ENCODE data around the gene FAH.
A peak's percentile ranks its signal among the peaks of the same experiment; 100 is the strongest.

The FAH gene

DNA sequence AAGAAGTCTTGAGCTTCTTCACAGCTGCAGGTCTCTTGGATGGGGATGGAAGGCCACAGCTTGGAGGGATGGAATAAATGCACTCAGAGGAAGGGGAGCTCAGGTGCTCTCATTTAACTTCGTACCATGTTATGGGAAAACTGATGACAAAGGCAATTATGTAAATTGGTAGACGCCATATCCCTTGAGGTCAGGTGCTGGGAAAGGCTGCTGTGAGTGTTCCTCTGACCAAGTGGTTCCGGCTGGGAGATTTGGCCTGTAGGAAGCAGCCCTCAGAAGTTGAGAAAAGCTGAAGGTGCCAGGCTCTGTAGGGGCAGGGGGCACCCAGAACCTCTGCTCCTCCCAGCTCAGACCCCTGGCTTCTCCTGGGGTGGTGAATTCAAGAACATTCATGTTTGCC lies 47.1 kb downstream of the FAH start:
- DNase-seq (ENCODE audit: low spot score) = peak; percentile 25

DNA sequence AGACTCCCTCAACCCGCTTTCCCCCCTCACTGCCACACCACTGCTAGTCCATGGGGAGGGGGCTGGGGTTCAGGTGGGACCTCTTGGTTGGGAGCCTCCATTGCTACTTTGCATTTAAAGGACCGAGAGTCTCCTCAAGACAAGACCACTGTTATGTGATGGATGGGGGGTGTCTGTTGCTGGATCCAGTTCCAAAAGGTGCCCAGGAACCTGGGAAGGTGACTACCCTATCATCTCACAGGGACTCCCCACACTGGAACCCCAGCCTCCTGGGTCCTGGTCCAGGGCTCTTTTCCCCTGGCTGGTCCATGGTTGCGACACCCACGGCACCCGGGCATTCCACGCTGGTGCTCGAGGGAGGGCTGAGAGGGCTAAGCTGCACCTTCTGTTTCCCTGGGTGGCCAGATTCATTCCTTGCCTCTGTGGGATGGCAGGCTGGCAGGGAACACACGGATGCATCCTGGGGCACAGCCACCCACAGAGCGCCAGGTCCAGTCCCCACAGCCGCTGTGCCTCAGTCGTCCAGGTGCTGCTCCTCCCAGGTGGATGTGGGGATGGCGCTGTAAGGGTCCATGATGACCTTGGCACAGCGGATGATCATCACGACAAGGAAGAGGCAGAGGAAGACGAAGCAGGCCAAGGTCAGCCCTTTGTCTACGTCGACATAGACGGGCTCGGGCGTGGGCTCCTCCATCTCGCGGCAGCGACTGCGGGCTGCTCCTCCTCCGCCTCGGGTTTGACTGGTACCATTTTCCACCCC lies 48.6 kb downstream of the FAH start:
- peak; percentile 32 for DNase-seq (ENCODE audit: low spot score)

DNA sequence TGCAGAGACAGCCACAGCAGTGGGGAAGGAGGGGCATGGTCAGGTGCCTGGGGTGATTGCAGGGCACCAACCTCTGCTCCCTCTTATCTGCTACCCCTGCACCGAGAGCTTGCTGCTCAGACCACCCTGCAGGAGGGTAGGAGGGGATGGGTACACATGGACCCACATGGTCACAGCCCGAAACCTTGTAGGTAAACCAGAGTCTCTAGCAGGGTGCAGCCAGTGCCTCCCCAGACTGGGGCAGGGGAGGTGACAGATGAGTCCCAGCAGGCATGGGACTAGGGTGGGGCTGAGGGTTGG lies 49.2 kb downstream of the FAH start:
- no peak for DNase-seq (ENCODE audit: low spot score)

DNA sequence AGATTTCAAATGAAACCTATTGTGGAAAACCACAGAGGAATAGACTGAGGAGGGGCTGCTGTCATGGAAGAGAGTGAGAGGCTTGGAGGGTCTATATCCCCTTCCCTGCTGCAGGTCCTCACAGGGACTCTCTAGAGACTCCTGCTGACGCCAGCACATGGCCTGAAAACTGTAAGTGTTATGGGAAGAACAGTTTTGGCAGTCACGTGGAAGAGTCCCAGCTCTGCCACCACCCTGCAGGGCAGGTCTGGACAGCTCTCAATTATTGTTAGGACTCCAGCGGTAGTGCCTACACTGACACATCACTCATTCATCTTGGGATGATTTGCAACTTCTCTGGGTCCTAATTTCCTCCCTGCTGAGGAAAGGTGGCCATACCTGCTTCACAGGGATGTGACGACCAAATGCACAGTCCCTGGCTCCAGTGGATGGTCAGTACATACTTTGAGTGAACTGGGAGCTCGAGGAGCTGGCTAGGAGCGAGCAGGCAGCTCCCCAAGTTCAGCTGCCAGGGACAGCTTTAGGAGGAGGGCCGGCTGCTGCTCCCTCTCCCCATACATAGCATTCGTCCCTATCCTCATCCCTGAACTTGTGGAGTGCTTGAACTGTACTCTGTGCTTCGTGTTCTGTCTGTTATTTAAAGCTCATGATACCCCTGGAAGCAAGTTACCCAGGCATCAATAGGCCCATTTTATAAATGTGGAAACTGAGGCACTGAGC lies 50.0 kb downstream of the FAH start:
- DNase-seq (ENCODE audit: low spot score) = peak; percentile 29

DNA sequence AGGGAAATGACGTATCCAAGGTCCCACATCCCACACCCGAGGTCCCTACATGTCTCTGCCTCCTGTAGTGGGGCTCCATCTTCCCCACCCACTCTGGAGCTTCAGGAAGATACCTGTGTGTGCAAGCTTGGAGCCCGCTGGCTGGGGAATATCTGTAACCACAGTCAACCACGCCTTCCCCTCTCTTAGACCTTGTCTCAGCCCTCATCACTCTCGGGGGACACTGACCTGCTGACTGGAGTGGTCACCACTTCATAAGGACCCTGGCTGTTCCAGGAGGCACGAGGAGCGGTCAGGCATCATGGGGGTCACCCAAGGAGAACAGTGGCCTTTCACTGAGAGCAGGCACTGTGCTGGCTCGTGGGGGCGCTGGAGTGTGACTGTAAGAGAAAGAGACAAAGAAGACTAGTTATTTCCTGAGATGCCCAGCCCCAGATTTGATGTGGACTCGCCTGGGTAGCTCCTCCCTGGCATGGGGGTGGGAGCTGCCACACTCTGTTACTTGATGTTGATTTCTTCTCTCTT lies 50.6 kb downstream of the FAH start:
- DNase-seq (ENCODE audit: low spot score) = no peak

DNA sequence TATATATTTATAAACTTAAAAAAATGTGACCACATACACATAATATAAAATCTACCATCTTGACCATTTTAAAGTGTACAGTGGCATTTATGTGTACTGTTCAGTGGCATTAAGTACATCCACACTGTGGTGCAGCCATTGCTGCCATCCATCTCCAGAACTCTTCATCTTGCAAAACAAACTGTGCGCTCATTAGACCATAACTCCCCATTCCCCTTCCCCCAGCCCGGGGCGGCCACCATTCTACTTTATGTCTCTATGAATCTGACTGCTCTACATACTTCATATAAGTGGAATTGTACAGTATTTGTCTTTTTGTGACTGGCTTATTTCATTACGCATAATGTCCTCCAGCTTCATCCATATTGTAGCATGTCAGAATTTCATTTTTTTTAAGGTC lies 51.4 kb downstream of the FAH start:
- DNase-seq (ENCODE audit: low spot score) = no peak

DNA sequence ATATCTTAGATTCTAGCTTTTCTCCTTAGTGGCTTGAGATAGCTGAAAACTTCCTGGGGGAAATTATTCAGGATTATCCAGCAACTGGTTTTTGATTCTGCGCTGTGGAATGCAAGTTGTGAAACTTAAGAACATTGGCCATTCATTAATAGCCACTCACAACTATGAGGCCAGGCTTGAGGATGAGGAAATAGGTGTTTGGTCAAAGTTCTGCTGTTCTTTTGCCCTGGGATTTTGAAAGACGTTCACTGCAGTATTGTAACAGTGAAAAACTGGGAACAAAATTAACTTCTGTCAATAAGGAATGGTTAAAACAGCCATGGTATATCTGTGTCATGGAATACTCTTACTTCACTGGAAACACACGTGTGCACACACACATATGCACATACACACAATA lies 55.1 kb downstream of the FAH start:
- no peak for DNase-seq (ENCODE audit: low spot score)

DNA sequence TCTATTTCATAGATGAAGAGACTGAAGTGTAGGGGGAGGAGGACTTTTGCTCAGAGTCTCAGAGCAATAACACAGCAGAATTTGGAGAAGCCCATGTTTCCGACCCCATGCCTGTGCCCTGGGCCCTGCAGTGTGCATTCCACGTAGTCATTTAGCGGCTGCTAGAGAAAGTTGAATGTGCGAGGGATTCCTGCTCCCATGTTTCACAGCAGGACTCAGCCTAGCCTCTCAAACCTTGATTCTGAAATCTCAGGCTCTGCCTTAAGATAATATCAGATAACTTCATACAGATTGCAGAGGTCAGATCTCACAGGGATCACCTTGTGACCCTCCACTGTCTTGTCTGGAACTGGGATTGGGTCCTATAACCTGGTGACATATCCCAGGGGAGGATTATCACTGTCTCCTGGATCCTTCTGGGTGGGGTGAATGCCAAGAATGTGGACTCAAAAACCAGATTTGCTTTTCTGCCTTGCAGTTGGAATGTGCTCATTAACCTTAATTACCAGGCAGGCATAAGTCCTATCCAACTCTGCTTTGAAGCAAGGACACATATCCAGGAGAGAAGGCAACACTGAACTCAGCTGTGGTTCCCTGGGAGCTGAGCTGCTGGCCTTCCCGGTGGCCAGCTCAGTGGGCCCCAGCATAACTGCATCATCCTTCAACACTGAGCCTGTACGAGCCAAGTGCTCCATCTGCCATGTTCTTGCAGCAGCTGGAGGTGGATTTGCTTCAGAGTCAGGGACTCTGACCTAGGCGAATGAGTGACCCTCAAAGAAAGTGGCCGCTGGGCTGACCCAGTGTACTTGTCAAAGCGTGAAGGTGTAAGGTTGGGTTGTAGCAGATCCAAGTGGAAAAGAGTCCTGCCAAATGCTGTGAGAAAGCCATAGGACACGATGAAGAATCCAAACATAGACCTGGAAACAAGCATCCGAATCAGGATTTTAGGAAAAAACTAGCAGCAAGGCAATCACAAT lies 56.2 kb downstream of the FAH start:
- DNase-seq (ENCODE audit: low spot score) = no peak

DNA sequence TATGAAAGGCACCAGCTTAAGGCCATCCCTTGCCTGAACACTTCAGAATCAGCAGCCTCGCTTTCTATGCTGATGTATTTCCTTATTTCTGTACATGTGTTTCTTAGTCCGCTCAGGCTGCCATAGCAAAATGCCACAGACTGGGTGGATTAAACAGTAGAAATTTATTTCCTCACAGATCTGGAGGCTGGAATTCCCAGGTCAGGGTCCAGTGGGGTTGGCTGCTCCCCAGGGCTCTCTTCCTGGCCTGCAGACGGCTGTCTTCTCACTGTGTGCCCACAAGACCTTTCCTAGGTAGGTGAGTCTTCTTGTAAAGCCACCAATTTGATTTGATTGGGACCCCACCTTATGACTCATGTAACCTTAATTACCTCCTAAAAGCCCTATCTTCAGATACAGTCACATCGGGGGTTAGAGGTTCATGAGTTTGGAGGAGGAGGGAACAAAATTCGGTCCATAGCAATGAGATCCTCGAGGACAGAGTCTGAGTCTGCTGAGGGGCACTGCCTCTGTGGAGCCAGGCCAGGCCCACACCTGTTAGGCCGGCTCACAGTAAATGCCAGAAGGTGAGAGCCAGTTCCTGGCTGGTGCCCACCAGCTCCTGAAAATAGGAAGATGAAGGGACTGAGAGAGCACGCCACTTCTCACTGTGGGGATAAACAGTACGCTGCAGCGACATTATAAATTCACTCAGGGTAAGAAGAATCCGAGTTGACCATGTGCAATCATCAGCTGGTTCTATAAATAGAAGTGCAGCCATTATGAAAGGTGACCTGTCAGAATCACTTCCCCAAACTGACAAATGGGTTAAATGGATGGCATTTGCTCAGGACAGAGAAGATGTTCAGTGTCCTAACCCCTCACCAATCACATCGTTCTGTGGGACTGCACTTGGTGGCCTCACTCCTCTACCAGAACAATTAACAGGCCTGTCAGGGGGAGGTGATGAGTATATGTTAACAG lies 58.1 kb downstream of the FAH start:
- DNase-seq (ENCODE audit: low spot score) = no peak

DNA sequence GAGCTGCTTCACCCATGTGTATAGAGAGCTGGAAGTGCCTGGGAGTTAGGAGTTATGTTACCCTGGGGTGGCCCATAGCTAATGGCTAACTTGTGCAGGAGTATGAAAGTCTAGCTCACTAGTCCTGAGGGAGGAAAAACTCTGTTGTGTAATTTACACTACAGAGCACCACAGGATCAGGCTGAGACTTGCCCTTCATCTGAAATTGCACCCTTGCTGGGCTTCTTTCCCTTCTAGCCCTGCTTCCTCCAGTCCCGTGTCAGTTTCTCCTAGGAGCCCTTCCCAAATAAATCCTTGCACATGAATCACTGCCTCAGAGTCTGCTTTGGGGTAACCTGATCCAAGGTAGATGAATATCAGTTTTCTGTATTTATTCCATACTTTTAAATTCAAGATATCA lies 59.2 kb downstream of the FAH start:
- DNase-seq (ENCODE audit: low spot score) = no peak

DNA sequence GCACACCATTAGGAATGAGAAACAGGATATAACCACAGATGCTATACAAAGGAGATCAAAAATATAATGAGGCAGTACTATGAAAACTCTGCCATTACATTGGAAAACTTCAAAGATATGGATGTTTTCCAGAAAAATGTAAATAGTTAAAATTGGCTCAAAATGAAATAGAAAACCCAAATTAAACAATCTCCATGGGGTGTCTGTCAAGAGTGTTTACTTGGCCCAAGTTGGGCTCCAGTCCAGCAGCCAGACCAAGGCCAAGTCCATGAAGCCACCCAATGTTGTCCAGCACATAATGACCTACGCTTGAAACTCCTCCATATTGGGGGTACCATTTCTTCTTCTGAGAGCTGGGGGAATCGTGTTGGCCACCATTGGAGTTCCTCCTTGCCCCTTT lies 62.1 kb downstream of the FAH start:
- DNase-seq (ENCODE audit: low spot score) = no peak

DNA sequence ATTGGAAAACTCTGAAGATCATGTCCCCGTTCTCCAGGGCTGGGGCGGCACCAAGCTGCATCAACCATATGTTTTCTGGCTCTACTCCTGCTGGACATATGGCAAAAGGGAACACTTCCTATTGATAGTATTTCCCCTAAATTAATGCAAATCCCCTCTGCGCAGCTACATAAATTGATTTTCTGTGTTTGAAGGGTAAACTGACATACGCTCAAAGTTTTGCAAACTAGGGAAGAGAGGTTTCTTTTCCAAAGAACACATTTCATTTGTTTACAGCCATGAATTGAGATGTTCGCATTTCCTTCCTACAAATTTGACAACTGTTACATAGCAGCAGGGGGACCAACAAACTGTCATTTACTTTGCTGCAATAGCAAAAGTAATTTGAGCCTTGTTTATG lies 63.3 kb downstream of the FAH start:
- peak; percentile 11 for DNase-seq (ENCODE audit: low spot score)

DNA sequence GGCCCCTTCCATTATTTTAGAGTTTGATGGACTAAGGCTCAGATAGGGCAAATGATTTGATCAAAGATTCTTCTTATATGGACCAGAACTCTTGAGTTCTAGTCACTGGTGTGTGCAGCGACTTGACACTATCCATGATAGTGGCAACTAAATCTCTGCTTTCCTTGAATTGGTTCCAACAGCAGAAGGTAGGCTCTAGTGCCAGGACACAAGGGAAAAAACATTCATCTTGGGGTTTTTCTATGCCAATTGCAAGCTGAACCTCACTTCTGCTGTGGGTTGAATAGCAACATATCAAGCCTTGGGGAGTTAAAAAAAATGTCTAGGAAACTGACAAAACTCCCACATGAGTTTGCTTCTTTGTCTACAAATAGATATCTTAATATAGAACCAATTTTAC lies 64.1 kb downstream of the FAH start:
- DNase-seq (ENCODE audit: low spot score) = no peak

DNA sequence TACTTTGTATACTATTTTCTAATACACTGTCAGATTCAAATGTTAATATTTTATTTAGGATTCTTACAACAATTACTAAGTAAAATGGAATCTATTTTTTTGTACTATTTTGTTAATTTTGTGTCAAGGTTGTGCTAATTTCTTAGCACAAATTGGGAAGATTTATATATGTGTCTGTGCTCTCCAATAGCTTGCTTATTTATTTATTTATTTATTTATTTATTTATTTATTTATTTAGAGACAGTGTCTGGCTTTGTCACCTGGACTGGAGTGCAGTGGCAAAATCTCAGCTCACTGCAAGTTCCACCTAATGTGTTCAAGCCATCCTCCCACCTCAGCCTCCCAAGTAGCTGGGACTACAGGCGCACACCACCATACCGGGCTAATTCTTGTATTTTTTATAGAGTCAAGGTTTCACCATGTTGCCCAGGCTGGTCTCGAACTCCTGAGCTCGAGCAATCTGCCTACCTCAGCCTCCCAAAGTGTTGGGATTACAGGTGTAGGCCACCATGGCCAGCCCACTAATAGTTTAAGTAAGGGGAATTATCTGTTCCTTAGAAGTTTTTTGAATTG lies 64.6 kb downstream of the FAH start:
- DNase-seq (ENCODE audit: low spot score) = no peak

DNA sequence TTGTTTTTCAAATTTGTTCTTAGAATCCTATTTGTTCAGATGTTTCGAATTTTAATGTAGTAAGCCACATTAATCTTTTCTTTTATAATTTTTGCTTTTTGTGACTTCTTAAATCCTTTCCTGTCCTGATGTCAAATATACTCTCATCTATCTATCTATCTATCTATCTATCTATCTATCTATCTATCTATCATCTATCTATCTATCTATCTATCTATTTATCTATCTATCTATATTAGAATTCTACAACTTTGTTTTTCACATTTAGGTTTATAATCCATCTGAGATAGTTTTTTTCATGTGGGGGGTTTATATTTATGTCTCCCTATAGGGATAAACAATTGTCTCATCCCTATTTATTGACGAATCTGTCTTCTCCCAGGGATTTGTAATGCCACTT lies 67.2 kb downstream of the FAH start:
- no peak for DNase-seq (ENCODE audit: low spot score)

DNA sequence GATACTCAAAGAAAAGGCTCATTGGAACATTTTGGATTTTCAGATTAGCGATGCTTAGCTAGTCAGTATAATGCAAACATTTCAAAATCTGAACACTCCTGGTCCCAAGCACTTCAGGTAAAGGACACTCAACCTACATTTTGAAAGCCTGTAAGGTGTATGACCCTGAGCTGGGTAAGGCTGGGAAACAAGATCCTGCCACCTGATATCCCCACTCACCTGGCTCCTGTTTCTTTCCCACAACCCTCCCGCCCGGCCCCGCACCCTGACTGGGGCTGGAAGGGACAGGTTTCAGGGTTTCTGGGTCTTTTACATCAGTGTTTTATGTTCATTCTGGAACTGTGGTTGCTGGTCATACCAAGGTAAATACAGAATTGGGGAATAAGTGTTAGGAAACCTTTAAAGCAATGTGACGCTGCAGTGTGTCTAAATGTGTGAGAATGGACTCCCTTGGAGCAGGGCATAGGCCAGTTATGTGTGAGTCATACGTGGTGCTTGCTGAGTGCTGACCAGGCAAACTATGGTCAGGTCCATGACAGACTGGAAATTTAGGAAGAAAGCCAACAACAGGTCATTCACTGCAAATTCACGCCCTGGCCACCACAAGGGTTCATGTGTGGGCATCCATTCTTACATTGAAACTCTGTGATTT lies 76.3 kb downstream of the FAH start:
- no peak for DNase-seq (ENCODE audit: low spot score)

DNA sequence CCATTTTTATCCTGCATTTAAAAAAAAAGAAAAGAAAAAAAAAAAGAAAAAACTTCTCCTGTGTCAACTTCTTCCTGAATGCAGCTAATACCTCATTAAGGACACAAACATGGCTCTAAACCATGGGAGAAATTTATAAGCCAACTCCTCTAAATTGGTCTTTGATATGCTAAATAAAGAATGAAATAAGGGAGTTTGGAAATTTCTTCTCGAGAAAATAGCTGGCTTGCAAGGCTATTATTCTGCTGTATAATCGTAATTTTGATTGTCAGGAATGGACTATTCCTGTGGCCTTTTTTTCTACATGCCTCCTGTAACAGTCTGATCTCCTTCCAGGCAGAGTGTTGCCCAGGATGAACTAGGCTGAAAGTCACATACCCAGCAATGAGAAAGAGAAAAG lies 78.6 kb downstream of the FAH start:
- DNase-seq (ENCODE audit: low spot score) = no peak

DNA sequence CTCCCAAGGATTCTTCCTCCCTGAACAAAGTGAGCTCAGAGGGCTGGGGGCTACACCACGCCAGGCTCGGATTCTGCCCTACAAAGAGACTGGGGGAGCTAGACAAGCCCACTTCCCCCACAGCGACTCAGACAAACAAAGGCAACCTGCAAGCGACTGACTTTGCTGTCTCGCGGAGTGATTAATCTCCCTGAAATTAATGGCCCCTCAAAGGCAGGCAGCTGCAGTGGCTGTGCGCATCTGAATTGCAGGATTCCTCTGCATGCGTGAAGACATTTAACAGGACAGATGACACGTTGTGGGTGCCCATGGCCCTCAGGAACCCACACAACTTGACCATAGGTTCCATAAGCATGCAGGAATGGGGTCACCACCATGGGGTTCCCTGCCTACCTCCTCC lies 80.8 kb downstream of the FAH start:
- no peak for DNase-seq (ENCODE audit: low spot score)

DNA sequence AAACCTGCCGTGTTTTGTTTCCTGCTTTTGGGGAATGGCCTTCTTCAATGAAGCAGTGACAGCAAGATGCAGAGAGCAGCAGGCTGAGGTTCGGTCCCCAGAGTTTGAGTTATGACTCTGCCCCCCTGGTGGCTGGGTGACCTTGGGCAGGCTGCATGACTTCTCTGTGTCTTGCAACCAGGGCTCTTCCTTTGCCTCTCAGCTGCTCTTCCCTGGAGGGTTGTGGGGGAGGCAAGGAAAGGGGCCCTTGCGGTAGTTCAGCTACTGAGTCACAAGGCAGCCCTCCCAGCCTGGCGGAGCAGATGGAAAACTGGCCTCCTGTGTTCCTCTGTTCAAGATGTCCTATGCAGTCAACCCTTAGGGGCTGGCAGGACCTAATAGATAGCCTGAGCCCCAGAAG lies 82.1 kb downstream of the FAH start:
- no peak for DNase-seq (ENCODE audit: low spot score)

All from ecto neural progenitor cell (in vitro differentiated cells).